CD14-positive monocyte (primary cell): ENCODE results near the gene GPRC5A. TPM values are rescaled to one million over a fixed set of nuclear protein-coding genes. Genes with fewer than 3 reads are reported as not detected.

Experiments
- DNase-seq, 3 donors: peaks; one replicate each; pipeline ENCODE4 v3.0.0-alpha.2; 2011 to 2022
- H2AFZ ChIP-seq: 2 replicates; pipeline ENCODE4 v1.6.0; 2012; ENCODE audit warnings: mild to moderate bottlenecking, low read depth, low read length, inconsistent platforms; ENCODE audit not compliant: insufficient read depth, poor library complexity, severe bottlenecking
- H3K27ac ChIP-seq, 2 donors: 1 replicate in 1 of 2; 2 replicates in 1 of 2; pipeline ENCODE4 v1.5.1; 2012 to 2013; ENCODE audit warnings: low read length in 2 of 2, control low read depth in 1 of 2, inconsistent platforms in 1 of 2, low read depth in 1 of 2, mild to moderate bottlenecking in 1 of 2
- H3K27me3 ChIP-seq, 2 donors: one replicate each; pipeline versions ENCODE4 v1.6.0 to v1.6.1; 2011 to 2013; ENCODE audit warnings: low read length in 2 of 2; ENCODE audit not compliant: control insufficient read depth in 2 of 2, insufficient read depth in 2 of 2
- H3K36me3 ChIP-seq, 2 donors: replicated peaks in 1 of 2; 1 replicate in 1 of 2; 2 replicates in 1 of 2; pipeline versions ENCODE4 v1.5.1 to v1.6.1; 2012 to 2013; ENCODE audit warnings: low read length in 2 of 2, control low read depth in 1 of 2, inconsistent platforms in 1 of 2, mild to moderate bottlenecking in 1 of 2; ENCODE audit not compliant: insufficient read depth in 2 of 2, control insufficient read depth in 1 of 2
- H3K4me1 ChIP-seq, 2 donors: 1 replicate in 1 of 2; 2 replicates in 1 of 2; pipeline versions ENCODE4 v1.5.1 to v1.6.1; 2012 to 2013; ENCODE audit warnings: low read length in 2 of 2, control low read depth in 1 of 2, inconsistent platforms in 1 of 2, mild to moderate bottlenecking in 1 of 2, moderate library complexity in 1 of 2; ENCODE audit not compliant: insufficient read depth in 2 of 2, control insufficient read depth in 1 of 2
- H3K4me2 ChIP-seq: replicated peaks from 2 replicates; pipeline ENCODE3; 2012; ENCODE audit warnings: low read length, moderate library complexity, mild to moderate bottlenecking; ENCODE audit not compliant: poor library complexity, severe bottlenecking; ENCODE audit errors: extremely low read depth
- H3K4me3 ChIP-seq, 3 experiments: fragments of 200-600 bp in 1 of 3; sonication (generic) in 1 of 3; replicated peaks in 1 of 3; 1 replicate in 2 of 3; 2 replicates in 1 of 3; pipeline ENCODE4 v1.5.1; 2011 to 2013; ENCODE audit warnings: low read length in 3 of 3, mild to moderate bottlenecking in 3 of 3, control low read depth in 2 of 3, low read depth in 2 of 3, inconsistent platforms in 1 of 3, moderate library complexity in 1 of 3
- H3K79me2 ChIP-seq: 2 replicates; pipeline ENCODE4 v1.6.0; 2012; ENCODE audit warnings: mild to moderate bottlenecking, control low read depth, inconsistent platforms, low read length, moderate library complexity; ENCODE audit not compliant: insufficient read depth
- H3K9ac ChIP-seq: 2 replicates; pipeline ENCODE4 v1.6.0; 2017; ENCODE audit warnings: low read length, mild to moderate bottlenecking; ENCODE audit not compliant: insufficient read depth, poor library complexity, severe bottlenecking
- H3K9me3 ChIP-seq, 2 donors: replicated peaks in 1 of 2; 1 replicate in 1 of 2; 2 replicates in 1 of 2; pipeline versions ENCODE4 v1.5.1 to v1.6.1; 2012 to 2013; ENCODE audit warnings: low read length in 2 of 2, control low read depth in 1 of 2; ENCODE audit not compliant: control insufficient read depth in 1 of 2, insufficient read depth in 1 of 2
- H4K20me1 ChIP-seq: 2 replicates; pipeline ENCODE4 v1.6.0; 2012; ENCODE audit warnings: mild to moderate bottlenecking, low read length, control low read depth, moderate library complexity; ENCODE audit not compliant: insufficient read depth
- H3K27ac Mint-ChIP-seq, 7 donors: one replicate each; pipeline ENCODE4 v1.8.0; 2020; ENCODE audit warnings: mild to moderate bottlenecking in 7 of 7, mixed read lengths in 7 of 7, moderate library complexity in 6 of 7, inconsistent platforms in 2 of 7
- H3K27me3 Mint-ChIP-seq, 3 donors: one replicate each; pipeline ENCODE4 v1.8.0; 2021 to 2022; ENCODE audit warnings: low read depth in 3 of 3, mild to moderate bottlenecking in 3 of 3, mixed read lengths in 3 of 3, moderate library complexity in 3 of 3, inconsistent platforms in 1 of 3
- H3K36me3 Mint-ChIP-seq, 2 donors: one replicate each; pipeline ENCODE4 v1.8.0; 2020; ENCODE audit warnings: mixed read lengths in 2 of 2, inconsistent platforms in 1 of 2, mild to moderate bottlenecking in 1 of 2
- H3K4me1 Mint-ChIP-seq: one replicate; pipeline ENCODE4 v1.8.0; 2020; ENCODE audit warnings: mild to moderate bottlenecking, mixed read lengths
- H3K4me3 Mint-ChIP-seq, 2 donors: one replicate each; pipeline ENCODE4 v1.8.0; 2020; ENCODE audit warnings: mild to moderate bottlenecking in 2 of 2, mixed read lengths in 2 of 2, moderate library complexity in 1 of 2
- H3K9me3 Mint-ChIP-seq, 7 donors: one replicate each; pipeline ENCODE4 v1.8.0; 2020 to 2022; ENCODE audit warnings: mixed read lengths in 7 of 7, mild to moderate bottlenecking in 6 of 7, moderate library complexity in 6 of 7, inconsistent platforms in 2 of 7
- CTCF ChIP-seq: fragments of 200-600 bp; IDR thresholded peaks from one replicate; pipeline ENCODE4 v1.8.0; 2022; ENCODE audit warnings: antibody characterized with exemption, mild to moderate bottlenecking
- WGBS: methylation state at CpG from one replicate; pipeline ENCODE4 v1.1.5; 2013; ENCODE audit warnings: missing lambda C conversion rate; ENCODE audit not compliant: insufficient coverage; 5-methylcytosine and 5-hydroxymethylcytosine counted together
- intact Hi-C, 2 donors: fragments of 100-400 bp; cut with micrococcal nuclease; formaldehyde crosslinking; loops; one replicate each; pipeline versions ENCODE4 v1.15.0 to v1.15.1; 2023
- polyA plus RNA-seq, 3 donors: library from polyadenylated mRNA; depleted of rRNA in 1 of 3; unstranded in 2 of 3; stranded (reverse) in 1 of 3; fragments of 300-500 nt in 2 of 3; fragments of >200 nt in 1 of 3; fragmentation: Illumina TruSeq in 2 of 3; gene quantifications; 1 replicate in 2 of 3; 2 replicates in 1 of 3; pipeline ENCODE4 v1.2.3, GENCODE V29; 2012 to 2021

The GPRC5A gene
- polyA plus RNA-seq, 3 donors, result 0.43 TPM; not detected in 2

GRCh38 chr12:12952036-12952435 is 60.7 kb downstream of the GPRC5A start, which contains the start of gene GPRC5D:
GPRC5D (minus strand) TSS chr12:12952170; CDS start chr12:12950384, 1,786 bp downstream.
- Mint-ChIP-seq H3K36me3 (no peaks in the 10 kb centered on the region), H3K4me1 (no peaks in the 10 kb centered on the region), H3K9me3 (peaks cover 0 to 8% (median 2%) of the 10 kb centered on the region in 7 donors), H3K4me3 (no peak within 1 kb of the TSS), H3K27ac (peak within 1 kb of the TSS in 2 of 7 donors; percentile 64 to 77), H3K27me3 (peaks cover 0 to 3% (median 1%) of the 10 kb centered on the region in 3 donors)
- Histone ChIP-seq H4K20me1 (no peaks in the 10 kb centered on the region), H3K79me2 (no peaks in the 10 kb centered on the region), H3K27ac (no peak within 1 kb of the TSS), H3K9ac (no peak within 1 kb of the TSS), H3K27me3 (no peaks in the 10 kb centered on the region), H3K4me2 (no peak within 1 kb of the TSS), H2AFZ (no peak within 1 kb of the TSS), H3K36me3 (no peaks in the 10 kb centered on the region), H3K4me1 (no peaks in the 10 kb centered on the region), H3K9me3 (no peaks in the 10 kb centered on the region), H3K4me3 (no peak within 1 kb of the TSS)
- intact Hi-C loops, result no loop called here
- no peak for DNase-seq
- TF ChIP-seq CTCF, result no peak
- no CpG with 5 or more reads among the region's 6 CpGs for WGBS

- H3K36me3 ChIP-seq, result no peaks in the 10 kb centered on the region
- WGBS, result no CpG with 5 or more reads among the region's 4 CpGs
- DNase-seq, result no peak
- no peaks in the 10 kb centered on the region for H3K9me3 ChIP-seq
- no peak overlapping the region for H3K4me2 ChIP-seq
- H3K9ac ChIP-seq, result no peak overlapping the region
- no peaks in the 10 kb centered on the region for H3K4me1 ChIP-seq
- H3K27me3 Mint-ChIP-seq, result peaks cover 0 to 3% (median 3%) of the 10 kb centered on the region in 3 donors
- TF ChIP-seq CTCF, result no peak
- H3K27ac ChIP-seq, result no peak overlapping the region
- peaks cover 0 to 8% (median 2%) of the 10 kb centered on the region in 7 donors for H3K9me3 Mint-ChIP-seq
- intact Hi-C loops, result no loop called here
- H3K27ac Mint-ChIP-seq, result no peak overlapping the region
- no peaks in the 10 kb centered on the region for H3K4me1 Mint-ChIP-seq
- H3K4me3 Mint-ChIP-seq, result no peak overlapping the region
- no peaks in the 10 kb centered on the region for H4K20me1 ChIP-seq
- H3K36me3 Mint-ChIP-seq, result no peaks in the 10 kb centered on the region
- H3K4me3 ChIP-seq, result no peak overlapping the region
- H3K27me3 ChIP-seq, result no peaks in the 10 kb centered on the region
- H3K79me2 ChIP-seq, result no peaks in the 10 kb centered on the region
- no peak overlapping the region for H2AFZ ChIP-seq
Observed at GRCh38 chr12:12954356-12954755, 63.0 kb downstream of the GPRC5A start.
